A549 (cell line): ENCODE measurements around the gene CDH22. TPM values are rescaled to one million over a fixed set of nuclear protein-coding genes. Genes with fewer than 3 reads are reported as not detected.

ENCODE experiments used
- ATAC-seq, 2 experiments: fragments of 200-7000 bp in 1 of 2; fragments of >200 bp in 1 of 2; cut with Nextera tagmentation in 1 of 2; cut with Tn5 transposase in 1 of 2; 3 replicates each; pipeline versions ENCODE4 v1.8.0 to v1.9.1; 2018 to 2020; ENCODE audit warnings: mild to moderate bottlenecking in 1 of 2, moderate library complexity in 1 of 2
- CTCF ChIA-PET: fragments of 300-600 bp; sonication (Branson Sonifier 250); formaldehyde crosslinking; extraction: SDS; loops from one replicate; lab custom pipeline; 2021; ENCODE audit warnings: antibody characterized with exemption, inconsistent platforms; lab: Yijun Ruan, JAX
- POLR2A ChIA-PET: fragments of 350-600 bp; formaldehyde crosslinking; extraction: SDS; loops from one replicate; lab custom pipeline; 2021; ENCODE audit warnings: antibody characterized with exemption, inconsistent platforms; lab: Yijun Ruan, JAX
- DNase-seq, 2 experiments: peaks; one replicate each; pipeline versions ENCODE4 v3.0.0 to v3.0.0-alpha.2; 2011 to 2016; ENCODE audit warnings: low read depth in 1 of 2, low spot score in 1 of 2
- FAIRE-seq: peaks from 2 replicates; lab custom pipeline; 2011; peaks lifted over from hg19 to GRCh38; lab: Jason Lieb, UNC
- H3K27ac ChIP-seq, 2 experiments: fragments of >200 bp; sonication (Bioruptor Twin); formaldehyde crosslinking; 3 replicates each; pipeline ENCODE4 v1.5.1; 2016 to 2017
- H3K4me1 ChIP-seq: fragments of >200 bp; sonication (Bioruptor Twin); formaldehyde crosslinking; 3 replicates; pipeline ENCODE4 v1.6.1; 2016
- H3K4me2 ChIP-seq: fragments of >200 bp; sonication (Bioruptor Twin); formaldehyde crosslinking; 3 replicates; pipeline ENCODE4 v1.6.1; 2016
- H3K4me3 ChIP-seq: fragments of >200 bp; sonication (Bioruptor Twin); formaldehyde crosslinking; 3 replicates; pipeline ENCODE4 v1.5.1; 2016
- H3K9me3 ChIP-seq: fragments of >200 bp; sonication (Bioruptor Twin); formaldehyde crosslinking; 3 replicates; pipeline ENCODE4 v1.6.1; 2016
- CBX8 ChIP-seq: fragments of 200-600 bp; sonication (generic); IDR thresholded peaks from 2 replicates; pipeline ENCODE4 v1.6.1; 2016
- EHF ChIP-seq: fragments of 250-450 bp; sonication (Bioruptor Pico); IDR thresholded peaks from 2 replicates; pipeline ENCODE4 v1.5.0; 2020; ENCODE audit warnings: mild to moderate bottlenecking
- EP300 ChIP-seq, 2 experiments: fragments of >200 bp; sonication (Bioruptor Twin); formaldehyde crosslinking; IDR thresholded peaks; 2 replicates in 1 of 2; 3 replicates in 1 of 2; pipeline ENCODE4 v1.6.1; 2016 to 2017
- ESRRA ChIP-seq: fragments of 150-350 bp; IDR thresholded peaks from 2 replicates; pipeline ENCODE4 v1.6.1; 2014; ENCODE audit warnings: mild to moderate bottlenecking, low read length, borderline replicate concordance
- FOSB ChIP-seq: fragments of 250-450 bp; sonication (Bioruptor Pico); IDR thresholded peaks from 2 replicates; pipeline ENCODE4 v1.5.0; 2020; ENCODE audit warnings: mild to moderate bottlenecking, moderate library complexity
- FOSL2 ChIP-seq, 2 experiments: fragments of 450-650 bp in 1 of 2; fragments of >200 bp in 1 of 2; sonication (Bioruptor Twin) in 1 of 2; formaldehyde crosslinking; IDR thresholded peaks; 2 replicates each; pipeline versions ENCODE4 v1.5.0 to v1.6.1; 2016 to 2020; ENCODE audit warnings: mild to moderate bottlenecking in 1 of 2, moderate library complexity in 1 of 2
- FOXS1 ChIP-seq: fragments of 250-450 bp; sonication (Bioruptor Pico); IDR thresholded peaks from 2 replicates; pipeline ENCODE4 v1.5.0; 2020; ENCODE audit warnings: mild to moderate bottlenecking, moderate library complexity
- GATA3 ChIP-seq: IDR thresholded peaks from 2 replicates; pipeline ENCODE4 v1.6.1; 2012; ENCODE audit warnings: borderline replicate concordance
- HEYL ChIP-seq: fragments of 250-450 bp; sonication (Bioruptor Pico); IDR thresholded peaks from 2 replicates; pipeline ENCODE4 v1.8.0; 2021; ENCODE audit warnings: mild to moderate bottlenecking, moderate library complexity
- HOXB13 ChIP-seq: fragments of 250-450 bp; sonication (Bioruptor Pico); IDR thresholded peaks from 2 replicates; pipeline ENCODE4 v1.5.0; 2020; ENCODE audit warnings: low read depth, mild to moderate bottlenecking, moderate library complexity
- HOXB5 ChIP-seq: fragments of 250-450 bp; sonication (Bioruptor Pico); IDR thresholded peaks from 2 replicates; pipeline ENCODE4 v1.5.0; 2020; ENCODE audit warnings: mild to moderate bottlenecking, moderate library complexity
- JUNB ChIP-seq: fragments of >200 bp; sonication (Bioruptor Twin); formaldehyde crosslinking; IDR thresholded peaks from 2 replicates; pipeline ENCODE4 v1.6.1; 2016
- KDM5A ChIP-seq: fragments of 200-600 bp; sonication (generic); IDR thresholded peaks from 2 replicates; pipeline ENCODE4 v1.6.1; 2016; ENCODE audit warnings: antibody characterized with exemption, mild to moderate bottlenecking
- MAFK ChIP-seq: fragments of 450-650 bp; IDR thresholded peaks from 2 replicates; pipeline ENCODE4 v1.6.1; 2014; ENCODE audit not compliant: partially characterized antibody
- NR3C1 ChIP-seq: fragments of >200 bp; sonication (Bioruptor Twin); formaldehyde crosslinking; IDR thresholded peaks from 3 replicates; pipeline ENCODE4 v1.6.1; 2017
- POLR2AphosphoS2 ChIP-seq: conservative IDR thresholded peaks from 2 replicates; pipeline ENCODE4 v1.6.1; 2012; ENCODE audit warnings: low read length, improper control_type of control experiment, inconsistent platforms
- REST ChIP-seq: fragments of 200-600 bp; sonication (generic); IDR thresholded peaks from 2 replicates; pipeline ENCODE4 v1.6.1; 2016; ENCODE audit warnings: antibody characterized with exemption, mild to moderate bottlenecking, moderate library complexity
- RNF2 ChIP-seq: fragments of 200-600 bp; sonication (generic); IDR thresholded peaks from 2 replicates; pipeline ENCODE4 v1.6.1; 2016; ENCODE audit warnings: low read depth, mild to moderate bottlenecking, antibody characterized with exemption, moderate library complexity, borderline replicate concordance
- SREBF2 ChIP-seq: fragments of 450-650 bp; IDR thresholded peaks from 2 replicates; pipeline ENCODE4 v1.6.1; 2014; ENCODE audit warnings: mild to moderate bottlenecking, moderate library complexity
- ZSCAN20 ChIP-seq: fragments of 250-450 bp; sonication (Bioruptor Pico); IDR thresholded peaks from 2 replicates; pipeline ENCODE4 v1.8.0; 2022; ENCODE audit warnings: mild to moderate bottlenecking, moderate library complexity
- WGBS: methylation state at CpG from one replicate; pipeline ENCODE4 v1.1.6; 2017; ENCODE audit errors: missing lambda C conversion rate; 5-methylcytosine and 5-hydroxymethylcytosine counted together
- polyA plus RNA-seq, 4 experiments: library from polyadenylated mRNA; depleted of rRNA in 3 of 4; stranded (reverse); fragments of >200 nt; fragmentation: RNase III in 1 of 4; extraction: RNeasy Plus Mini Kit Qiagen cat#74134 plus additional on column Dnase treatment in 1 of 4; gene quantifications; 2 replicates in 3 of 4; 3 replicates in 1 of 4; pipeline ENCODE4 v1.2.3, GENCODE V29; 2011 to 2017
- TF ChIP-seq, protein P1 (sequence below): IDR thresholded peaks from 2 replicates; pipeline ENCODE4 v1.6.1; 2012; ENCODE audit warnings: low read depth, borderline replicate concordance
- TF ChIP-seq, protein P2 (sequence below): fragments of 250-450 bp; sonication (Bioruptor Pico); IDR thresholded peaks from 2 replicates; pipeline ENCODE4 v1.5.0; 2020; ENCODE audit warnings: low read depth, mild to moderate bottlenecking, moderate library complexity

CDH22 gene
- polyA plus RNA-seq, 2 of the 4 experiments (the other 2 are of a cell fraction) = not detected

- ChIA-PET POLR2A (no interaction called here), CTCF (interaction anchor here (0.9 to 6.6 kb wide), 5 partner anchors 8 to 140 kb away, joined by 3 to 46 read pairs (median 4); partner anchors contain the start of gene CDH22)
- Histone ChIP-seq H3K9me3 (no peaks in the 10 kb centered on the region), H3K4me3 (no peak overlapping the region), H3K4me1 (no peaks in the 10 kb centered on the region), H3K4me2 (no peak overlapping the region), H3K27ac (no peak overlapping the region)
- ATAC-seq (no peak), DNase-seq (no peak), FAIRE-seq (no peak)
- WGBS = 2% methylated on average over 3 of the region's 3 CpGs
- TF ChIP-seq JUNB (no peak), POLR2AphosphoS2 (no peak), HOXB13 (no peak), FOSB (CRISPR knock-in tag) (no peak), CBX8 (no peak), SREBF2 (no peak), FOXS1 (CRISPR knock-in tag) (no peak), EHF (CRISPR knock-in tag) (no peak), HOXB5 (no peak), KDM5A (no peak), HEYL (CRISPR knock-in tag) (no peak), EP300 (IDR thresholded peaks at IDR 0.05) (no peak), NR3C1 (no peak), ZSCAN20 (no peak), RNF2 (no peak), GATA3 (no peak), FOSL2 (IDR thresholded peaks at IDR 0.05) (no peak), FOSL2 (CRISPR knock-in tag; IDR thresholded peaks at IDR 0.05) (no peak)
- TF ChIP-seq, protein P1, sequence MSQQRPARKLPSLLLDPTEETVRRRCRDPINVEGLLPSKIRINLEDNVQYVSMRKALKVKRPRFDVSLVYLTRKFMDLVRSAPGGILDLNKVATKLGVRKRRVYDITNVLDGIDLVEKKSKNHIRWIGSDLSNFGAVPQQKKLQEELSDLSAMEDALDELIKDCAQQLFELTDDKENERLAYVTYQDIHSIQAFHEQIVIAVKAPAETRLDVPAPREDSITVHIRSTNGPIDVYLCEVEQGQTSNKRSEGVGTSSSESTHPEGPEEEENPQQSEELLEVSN = no peak
Measured at GRCh38 chr20:46298374-46298773, 9.9 kb downstream of the CDH22 start.

- DNase-seq (no peak), ATAC-seq (no peak)
- no peak overlapping the region for H3K4me2 ChIP-seq
- no peaks in the 10 kb centered on the region for H3K4me1 ChIP-seq
- H3K9me3 ChIP-seq = no peaks in the 10 kb centered on the region
- CTCF ChIA-PET = interaction anchor here (0.8 to 6.6 kb wide), 3 partner anchors 9 to 53 kb away, joined by 3 to 46 read pairs (median 3); no protein-coding TSS in a partner anchor
- TF ChIP-seq ESRRA (no peak), MAFK (no peak), JUNB (no peak)
- TF ChIP-seq, protein P2, sequence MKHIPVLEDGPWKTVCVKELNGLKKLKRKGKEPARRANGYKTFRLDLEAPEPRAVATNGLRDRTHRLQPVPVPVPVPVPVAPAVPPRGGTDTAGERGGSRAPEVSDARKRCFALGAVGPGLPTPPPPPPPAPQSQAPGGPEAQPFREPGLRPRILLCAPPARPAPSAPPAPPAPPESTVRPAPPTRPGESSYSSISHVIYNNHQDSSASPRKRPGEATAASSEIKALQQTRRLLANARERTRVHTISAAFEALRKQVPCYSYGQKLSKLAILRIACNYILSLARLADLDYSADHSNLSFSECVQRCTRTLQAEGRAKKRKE (CRISPR knock-in tag) = no peak
- TF ChIP-seq, all 56 proteins: peak for 0
- no peak for FAIRE-seq
- POLR2A ChIA-PET = no interaction called here
- Histone ChIP-seq H3K4me3 (no peak overlapping the region), H3K27ac (no peak overlapping the region)
- 14% methylated on average over 11 of the region's 12 CpGs for WGBS
Measured at GRCh38 chr20:46296526-46297250, 11.6 kb downstream of the CDH22 start.

DNA sequence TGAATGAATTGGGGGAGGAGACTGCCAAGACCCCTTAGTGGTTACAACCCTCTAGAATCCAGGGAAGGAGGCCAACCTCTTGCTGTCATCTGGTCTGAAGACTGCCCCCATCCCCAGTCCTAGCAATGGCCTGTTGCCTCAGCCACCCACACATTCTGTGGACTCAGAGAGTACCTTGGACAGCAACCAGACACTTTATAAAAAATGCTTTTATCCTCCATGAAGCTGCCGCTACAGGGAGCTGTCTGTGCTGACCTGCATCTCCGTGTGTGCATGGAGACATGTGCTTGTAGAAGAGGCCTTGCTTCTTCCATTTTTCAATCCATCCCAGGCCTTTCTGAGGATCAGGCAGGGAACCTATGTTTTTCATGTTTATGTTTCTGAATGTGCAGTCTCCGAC, 15.2 kb downstream of the CDH22 start:
- Histone ChIP-seq H3K9me3 (no peaks in the 10 kb centered on the region), H3K27ac (no peak overlapping the region), H3K4me3 (no peak overlapping the region), H3K4me1 (no peaks in the 10 kb centered on the region), H3K4me2 (no peak overlapping the region)
- 19% methylated on average over 3 of the region's 3 CpGs for WGBS
- CTCF ChIA-PET = interaction anchor here (6.6 kb wide), 1 partner anchor 13 kb away, joined by 46 read pairs; no protein-coding TSS in a partner anchor
- peak; percentile 67 to 75 for ATAC-seq
- POLR2A ChIA-PET = no interaction called here
- TF ChIP-seq RNF2 (no peak), REST (peak; percentile 91)
- TF ChIP-seq, all 56 proteins: peak for 1
- DNase-seq (peak; percentile 31 to 40), FAIRE-seq (no peak)
